ENCODE data around the gene FSHR. TPM values are rescaled to one million over a fixed set of nuclear protein-coding genes. Genes with fewer than 3 reads are reported as not detected.

FSHR gene, protein sequence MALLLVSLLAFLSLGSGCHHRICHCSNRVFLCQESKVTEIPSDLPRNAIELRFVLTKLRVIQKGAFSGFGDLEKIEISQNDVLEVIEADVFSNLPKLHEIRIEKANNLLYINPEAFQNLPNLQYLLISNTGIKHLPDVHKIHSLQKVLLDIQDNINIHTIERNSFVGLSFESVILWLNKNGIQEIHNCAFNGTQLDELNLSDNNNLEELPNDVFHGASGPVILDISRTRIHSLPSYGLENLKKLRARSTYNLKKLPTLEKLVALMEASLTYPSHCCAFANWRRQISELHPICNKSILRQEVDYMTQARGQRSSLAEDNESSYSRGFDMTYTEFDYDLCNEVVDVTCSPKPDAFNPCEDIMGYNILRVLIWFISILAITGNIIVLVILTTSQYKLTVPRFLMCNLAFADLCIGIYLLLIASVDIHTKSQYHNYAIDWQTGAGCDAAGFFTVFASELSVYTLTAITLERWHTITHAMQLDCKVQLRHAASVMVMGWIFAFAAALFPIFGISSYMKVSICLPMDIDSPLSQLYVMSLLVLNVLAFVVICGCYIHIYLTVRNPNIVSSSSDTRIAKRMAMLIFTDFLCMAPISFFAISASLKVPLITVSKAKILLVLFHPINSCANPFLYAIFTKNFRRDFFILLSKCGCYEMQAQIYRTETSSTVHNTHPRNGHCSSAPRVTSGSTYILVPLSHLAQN
- not detected in 2 replicates for total RNA-seq

DNA sequence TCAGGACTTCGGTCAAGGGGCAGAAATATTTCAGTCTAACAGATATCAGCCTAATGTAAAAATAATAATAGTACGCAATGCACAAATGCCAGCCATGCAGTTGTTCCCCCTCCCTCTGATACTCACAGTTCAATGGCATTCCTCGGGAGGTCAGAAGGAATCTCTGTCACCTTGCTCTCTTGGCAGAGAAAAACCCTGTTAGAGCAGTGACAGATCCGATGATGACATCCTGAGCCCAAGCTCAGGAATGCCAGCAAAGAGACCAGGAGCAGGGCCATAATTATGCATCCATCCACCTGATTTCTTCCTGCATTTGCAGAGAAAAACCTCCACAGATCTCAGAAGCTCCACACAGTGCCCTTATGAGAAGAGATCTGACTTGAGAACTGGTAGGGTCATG lies at the start of gene FSHR:
FSHR (minus strand) TSS at position 376 of the 400 bp plus-strand sequence; CDS start at position 278, 98 bp downstream.

